Smooth muscle cell (in vitro differentiated cells): ENCODE data around the gene POP5. TPM values are rescaled to one million over a fixed set of nuclear protein-coding genes. Genes with fewer than 3 reads are reported as not detected.
A peak's percentile ranks its signal among the peaks of the same experiment; 100 is the strongest.

Source experiments
- DNase-seq: peaks from one replicate; lab custom pipeline; 2025; ENCODE audit not compliant: unreplicated experiment; lab: John Stamatoyannopoulos, UW
- H2AFZ ChIP-seq: fragments of 200-600 bp; sonication (generic); 2 replicates; pipeline ENCODE4 v1.6.0; 2016; ENCODE audit warnings: antibody characterized with exemption, low read depth, mild to moderate bottlenecking
- H3F3A ChIP-seq: fragments of 200-600 bp; sonication (generic); 2 replicates; pipeline ENCODE4 v1.6.0; 2017; ENCODE audit warnings: antibody characterized with exemption, low read depth
- H3K27ac ChIP-seq: fragments of 200-600 bp; sonication (generic); 2 replicates; pipeline ENCODE4 v1.5.1; 2016; ENCODE audit warnings: low read depth, mild to moderate bottlenecking
- H3K27me3 ChIP-seq: fragments of 200-600 bp; sonication (generic); 2 replicates; pipeline ENCODE4 v1.6.1; 2016; ENCODE audit warnings: low read depth, mild to moderate bottlenecking
- H3K36me3 ChIP-seq: fragments of 200-600 bp; sonication (generic); 2 replicates; pipeline ENCODE4 v1.5.1; 2016; ENCODE audit warnings: low read depth
- H3K4me1 ChIP-seq: fragments of 200-600 bp; sonication (generic); 2 replicates; pipeline ENCODE4 v1.5.1; 2016; ENCODE audit warnings: low read depth
- H3K4me2 ChIP-seq: fragments of 200-600 bp; sonication (generic); 2 replicates; pipeline ENCODE4 v1.6.0; 2016; ENCODE audit warnings: mild to moderate bottlenecking
- H3K4me3 ChIP-seq: fragments of 200-600 bp; sonication (generic); 2 replicates; pipeline ENCODE4 v1.5.1; 2016; ENCODE audit warnings: mild to moderate bottlenecking
- H3K79me2 ChIP-seq: fragments of 200-600 bp; sonication (generic); 2 replicates; pipeline ENCODE4 v1.6.0; 2016; ENCODE audit warnings: low read depth, mild to moderate bottlenecking
- H3K9ac ChIP-seq: fragments of 200-600 bp; sonication (generic); 2 replicates; pipeline ENCODE4 v1.6.0; 2016; ENCODE audit warnings: low read depth
- H3K9me3 ChIP-seq: fragments of 200-600 bp; sonication (generic); replicated peaks from 2 replicates; pipeline ENCODE4 v1.5.1; 2016; ENCODE audit warnings: low read depth
- H4K20me1 ChIP-seq: fragments of 200-600 bp; sonication (generic); 2 replicates; pipeline ENCODE4 v1.6.0; 2016; ENCODE audit warnings: low read depth
- CTCF ChIP-seq: fragments of 200-600 bp; sonication (generic); IDR thresholded peaks from 2 replicates; pipeline ENCODE4 v1.5.1; 2017; ENCODE audit warnings: borderline replicate concordance, mild to moderate bottlenecking, antibody characterized with exemption; ENCODE audit not compliant: insufficient read depth, poor library complexity, severe bottlenecking
- WGBS: methylation state at CpG from one replicate; pipeline ENCODE4 v1.1.7; 2016; ENCODE audit warnings: low lambda C conversion rate; 5-methylcytosine and 5-hydroxymethylcytosine counted together
- polyA plus RNA-seq: library from polyadenylated mRNA; unstranded; fragments of >200 nt; fragmentation: Nextera tagmentation; extraction: Ambion mirVana; gene quantifications from 2 replicates; pipeline ENCODE4 v1.2.1, GENCODE V29; 2016
- total RNA-seq: library from RNA; depleted of rRNA; stranded (reverse); fragments of >200 nt; gene quantifications from 2 replicates; pipeline ENCODE4 v1.2.3, GENCODE V29; 2014

The POP5 gene
- total and polyA plus RNA-seq, 2 experiments from 2014 or later = 25.8 to 40.4 TPM

GRCh38 chr12:120528861-120529525, 52.2 kb downstream of the POP5 start, which contains the start of gene COQ5:
Gene COQ5 (minus strand): TSS chr12:120529158. CDS start chr12:120529141, 17 bp downstream.
- Histone ChIP-seq H2AFZ (peak within 1 kb of the TSS; percentile 95), H3K79me2 (no peaks in the 10 kb centered on the region), H3K36me3 (no peaks in the 10 kb centered on the region), H3K4me1 (peaks cover 13% of the 10 kb centered on the region), H3F3A (no peaks in the 10 kb centered on the region), H3K9ac (peak within 1 kb of the TSS; percentile 98), H3K27ac (peak within 1 kb of the TSS; percentile 89), H3K4me3 (peak within 1 kb of the TSS; percentile 95), H3K9me3 (no peaks in the 10 kb centered on the region), H4K20me1 (no peaks in the 10 kb centered on the region), H3K27me3 (no peaks in the 10 kb centered on the region), H3K4me2 (peak within 1 kb of the TSS; percentile 86)
- DNase-seq = peak; percentile 52
- WGBS = under 1% methylated on average over 38 of the region's 38 CpGs
- TF ChIP-seq CTCF = no peak

Other genes with a start within 250 kb of the POP5 start
- 1.2 and 1.3 TPM in 2 replicates for gene MSI1, start 212.2 kb downstream of the POP5 start, total RNA-seq
- gene MSI1, start 212.2 kb downstream of the POP5 start, polyA plus RNA-seq = 5.0 and 6.8 TPM in 2 replicates
- 597 and 788 TPM in 2 replicates for gene COX6A1, start 143.3 kb downstream of the POP5 start, total RNA-seq
- gene COX6A1, start 143.3 kb downstream of the POP5 start, polyA plus RNA-seq = 949 and 1,088 TPM in 2 replicates
- gene TRIAP1, start 135.0 kb downstream of the POP5 start, total RNA-seq = 47.1 and 54.8 TPM in 2 replicates
- 67.0 and 70.6 TPM in 2 replicates for gene TRIAP1, start 135.0 kb downstream of the POP5 start, polyA plus RNA-seq
- gene GATC, start 135.0 kb downstream of the POP5 start, total RNA-seq = 13.4 and 22.2 TPM in 2 replicates
- gene GATC, start 135.0 kb downstream of the POP5 start, polyA plus RNA-seq = 9.8 and 10.3 TPM in 2 replicates
- 133 and 148 TPM in 2 replicates for gene SRSF9, start 111.7 kb downstream of the POP5 start, total RNA-seq
- 264 and 289 TPM in 2 replicates for gene SRSF9, start 111.7 kb downstream of the POP5 start, polyA plus RNA-seq
- gene DYNLL1, start 85.3 kb downstream of the POP5 start, total RNA-seq = 403 and 502 TPM in 2 replicates
- 497 and 616 TPM in 2 replicates for gene DYNLL1, start 85.3 kb downstream of the POP5 start, polyA plus RNA-seq
- 32.5 and 34.7 TPM in 2 replicates for gene COQ5, start 52.2 kb downstream of the POP5 start, total RNA-seq
- gene COQ5, start 52.2 kb downstream of the POP5 start, polyA plus RNA-seq = 39.9 and 46.9 TPM in 2 replicates
- 49.0 and 63.2 TPM in 2 replicates for gene RNF10, start 47.0 kb downstream of the POP5 start, total RNA-seq
- 115 and 134 TPM in 2 replicates for gene RNF10, start 47.0 kb downstream of the POP5 start, polyA plus RNA-seq
- gene CABP1, start 59.2 kb upstream of the POP5 start, total RNA-seq = not detected in 2 replicates
- gene CABP1, start 59.2 kb upstream of the POP5 start, polyA plus RNA-seq = 0.50 TPM in 1 of 2 replicates, not detected in the other
- 70.7 and 92.5 TPM in 2 replicates for gene MLEC, start 105.7 kb upstream of the POP5 start, total RNA-seq
- 220 and 230 TPM in 2 replicates for gene MLEC, start 105.7 kb upstream of the POP5 start, polyA plus RNA-seq
- gene UNC119B, start 129.1 kb upstream of the POP5 start, total RNA-seq = 18.9 and 20.2 TPM in 2 replicates
- gene UNC119B, start 129.1 kb upstream of the POP5 start, polyA plus RNA-seq = 9.8 and 13.1 TPM in 2 replicates
- gene ACADS, start 144.4 kb upstream of the POP5 start, total RNA-seq = 3.7 and 6.0 TPM in 2 replicates
- gene ACADS, start 144.4 kb upstream of the POP5 start, polyA plus RNA-seq = 14.0 and 14.3 TPM in 2 replicates